ENCODE measurements around the gene VWA8. TPM values are rescaled to one million over a fixed set of nuclear protein-coding genes. Genes with fewer than 3 reads are reported as not detected.

The VWA8 gene
- total RNA-seq, 1 experiment from 2014 or later: 22.6 TPM

DNA sequence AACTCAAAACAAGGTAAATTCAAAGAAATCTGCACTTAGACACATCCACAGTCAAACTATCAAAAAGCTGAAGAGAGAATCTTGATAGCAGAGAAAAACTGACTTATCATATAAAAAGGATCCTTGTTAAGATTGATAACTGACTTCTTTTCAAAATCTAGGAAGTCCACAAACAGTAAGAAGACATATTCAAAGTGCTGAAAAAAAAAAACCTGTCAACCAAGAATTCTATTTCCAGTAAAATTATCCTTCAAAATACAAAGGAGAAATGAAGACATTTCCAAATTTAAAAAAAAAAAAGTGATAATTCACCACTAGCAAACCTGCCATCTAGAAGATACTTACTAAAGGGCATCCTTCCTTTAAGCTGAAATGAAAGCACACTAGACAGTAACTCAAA is 15.0 kb downstream of the VWA8 start (continued):
- TF ChIP-seq, protein P1, sequence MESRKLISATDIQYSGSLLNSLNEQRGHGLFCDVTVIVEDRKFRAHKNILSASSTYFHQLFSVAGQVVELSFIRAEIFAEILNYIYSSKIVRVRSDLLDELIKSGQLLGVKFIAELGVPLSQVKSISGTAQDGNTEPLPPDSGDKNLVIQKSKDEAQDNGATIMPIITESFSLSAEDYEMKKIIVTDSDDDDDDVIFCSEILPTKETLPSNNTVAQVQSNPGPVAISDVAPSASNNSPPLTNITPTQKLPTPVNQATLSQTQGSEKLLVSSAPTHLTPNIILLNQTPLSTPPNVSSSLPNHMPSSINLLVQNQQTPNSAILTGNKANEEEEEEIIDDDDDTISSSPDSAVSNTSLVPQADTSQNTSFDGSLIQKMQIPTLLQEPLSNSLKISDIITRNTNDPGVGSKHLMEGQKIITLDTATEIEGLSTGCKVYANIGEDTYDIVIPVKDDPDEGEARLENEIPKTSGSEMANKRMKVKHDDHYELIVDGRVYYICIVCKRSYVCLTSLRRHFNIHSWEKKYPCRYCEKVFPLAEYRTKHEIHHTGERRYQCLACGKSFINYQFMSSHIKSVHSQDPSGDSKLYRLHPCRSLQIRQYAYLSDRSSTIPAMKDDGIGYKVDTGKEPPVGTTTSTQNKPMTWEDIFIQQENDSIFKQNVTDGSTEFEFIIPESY (IDR thresholded peaks at IDR 0.05; ENCODE audit: extremely low read depth, insufficient replicate concordance, low read length): no peak

DNA sequence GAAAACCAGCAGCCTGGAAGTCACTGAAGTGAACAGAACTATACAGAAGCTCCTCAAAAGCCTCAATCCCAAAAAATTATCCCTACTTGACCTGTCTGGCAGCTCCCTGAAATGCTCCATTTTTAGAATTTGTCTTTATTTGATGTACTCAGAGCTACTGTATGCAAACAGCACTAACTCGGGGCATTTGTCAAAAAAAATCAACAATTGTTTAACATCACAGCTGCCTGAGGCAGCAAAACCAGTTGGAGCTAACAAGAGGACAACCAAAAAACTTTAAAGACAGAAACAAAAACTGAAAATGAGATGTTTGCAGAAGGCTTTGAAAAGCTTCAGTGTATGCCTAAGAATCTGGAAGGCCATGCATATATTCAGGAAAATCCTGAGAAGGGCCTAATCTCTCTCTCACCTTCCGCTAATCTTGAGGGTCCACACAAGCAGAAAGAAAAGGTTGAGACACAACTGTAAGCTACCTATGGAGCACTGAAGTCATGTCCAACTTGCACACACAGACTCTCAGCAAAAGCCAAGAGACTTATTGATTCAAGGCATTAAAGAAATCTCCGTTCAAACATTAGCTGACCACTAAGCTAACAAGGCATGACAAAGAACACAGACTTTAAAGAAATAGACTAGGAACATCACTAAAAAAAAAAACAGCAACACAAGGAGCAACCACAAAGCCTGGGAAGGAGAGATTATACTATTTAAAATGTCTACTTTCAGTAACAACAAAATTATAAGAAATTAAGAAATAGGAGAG is 16.1 kb downstream of the VWA8 start:
- intact Hi-C loops (cut with micrococcal nuclease): no loop called here
- no TSS peak for BruUV-seq (replicated peaks)
- Histone ChIP-seq H3K27me3 (ENCODE audit: insufficient read depth, low read length) (no peaks in the 10 kb centered on the region), H4K20me1 (ENCODE audit: insufficient read depth) (no peaks in the 10 kb centered on the region), H2AFZ (ENCODE audit: low read depth, low read length, poor library complexity, severe bottlenecking) (no peak overlapping the region), H3K4me1 (ENCODE audit: control insufficient read depth in 1 of 2, insufficient read depth in 2 of 2, low read length in 2 of 2) (no peaks in the 10 kb centered on the region), H3K9me2 (ENCODE audit: insufficient read depth) (no peaks in the 10 kb centered on the region), H3K9me3 (ENCODE audit: control insufficient read depth in 1 of 2, insufficient read depth in 1 of 2, low read depth in 1 of 2, low read length in 2 of 2) (no peaks in the 10 kb centered on the region), H3K36me3 (ENCODE audit: control insufficient read depth in 1 of 2, insufficient read depth in 2 of 2, low read length in 2 of 2) (no peaks in the 10 kb centered on the region), H3K79me2 (ENCODE audit: insufficient read depth, low read length) (peaks cover 78% of the 10 kb centered on the region), H3K4me3 (replicated peaks in 1 of 2; ENCODE audit: low read depth in 1 of 2, low read length in 2 of 2) (no peak overlapping the region), H3K9ac (ENCODE audit: low read length) (no peak overlapping the region), H3K27ac (ENCODE audit: low read depth, low read length) (no peak overlapping the region), H3K4me2 (ENCODE audit: low read length) (no peak overlapping the region)
- POLR2A ChIA-PET: no interaction called here
- DNase-seq (ENCODE audit: low read depth, low spot score): no peak
- ATAC-seq: no peak
- RAD21 ChIA-PET (ENCODE audit: low non-redundant PET in 1 of 2, low total read pairs in 2 of 2, uncharacterized antibody in 2 of 2, unreplicated experiment in 2 of 2): no interaction called here
- no peak for TF ChIP-seq ELF1 (IDR thresholded peaks at IDR 0.05; ENCODE audit: borderline replicate concordance, low read depth)
- no peak for TF ChIP-seq SRF (IDR thresholded peaks at IDR 0.05; ENCODE audit: low read depth)
- no peak for TF ChIP-seq ZFX (IDR thresholded peaks at IDR 0.05)
- no peak for TF ChIP-seq ZNF274 (IDR thresholded peaks at IDR 0.05; ENCODE audit: low read depth, low read length)
- CTCF ChIA-PET: no interaction called here

All from HCT116 (cell line).